H1 (cell line): Measurements from ENCODE around the gene TRAPPC5. TPM values are rescaled to one million over a fixed set of nuclear protein-coding genes. Genes with fewer than 3 reads are reported as not detected.

ENCODE experiments used
- CTCF ChIA-PET: fragments of 300-600 bp; sonication (Branson Sonifier 250); formaldehyde crosslinking; loops from one replicate; lab custom pipeline; 2021; ENCODE audit not compliant: partially characterized antibody; lab: Charles Lee
- POLR2A ChIA-PET: fragments of 300-600 bp; sonication (Branson Sonifier 250); formaldehyde crosslinking; loops from one replicate; lab custom pipeline; 2021; ENCODE audit warnings: inconsistent platforms; ENCODE audit not compliant: partially characterized antibody; lab: Charles Lee
- DNase-seq, 2 experiments: peaks; one replicate each; pipeline versions ENCODE4 v3.0.0 to v3.0.0-alpha.2; 2010 to 2022; ENCODE audit warnings: low spot score in 2 of 2, low read depth in 1 of 2, mixed read lengths in 1 of 2
- FAIRE-seq: peaks from 2 replicates; lab custom pipeline; 2011; peaks lifted over from hg19 to GRCh38; lab: Jason Lieb, UNC
- H2AFZ ChIP-seq: 2 replicates; pipeline ENCODE4 v1.8.1; 2012; ENCODE audit warnings: low read length, inconsistent platforms
- H2AK5ac ChIP-seq: 2 replicates; pipeline ENCODE4 v1.6.1; 2013; ENCODE audit warnings: low read depth, low read length
- H2BK120ac ChIP-seq: replicated peaks from 2 replicates; pipeline ENCODE3; 2013; ENCODE audit warnings: low read depth, low read length, inconsistent platforms
- H2BK12ac ChIP-seq: 2 replicates; pipeline ENCODE4 v1.6.1; 2013; ENCODE audit warnings: low read depth, low read length
- H2BK15ac ChIP-seq: 2 replicates; pipeline ENCODE4 v1.6.1; 2013; ENCODE audit warnings: low read length
- H2BK20ac ChIP-seq: 2 replicates; pipeline ENCODE4 v1.6.1; 2013; ENCODE audit warnings: low read length
- H2BK5ac ChIP-seq: 2 replicates; pipeline ENCODE4 v1.6.1; 2013; ENCODE audit warnings: low read depth, low read length
- H3K14ac ChIP-seq: 2 replicates; pipeline ENCODE4 v1.6.1; 2013; ENCODE audit warnings: inconsistent platforms; ENCODE audit not compliant: insufficient read length
- H3K18ac ChIP-seq: 2 replicates; pipeline ENCODE4 v1.6.1; 2013; ENCODE audit warnings: low read length; ENCODE audit errors: extremely low read depth
- H3K23ac ChIP-seq: 2 replicates; pipeline ENCODE4 v1.6.1; 2013; ENCODE audit warnings: inconsistent platforms; ENCODE audit not compliant: insufficient read length
- H3K23me2 ChIP-seq: 2 replicates; pipeline ENCODE4 v1.6.1; 2013; ENCODE audit warnings: low read depth, low read length
- H3K27ac ChIP-seq: 2 replicates; pipeline ENCODE4 v1.6.1; 2011; ENCODE audit warnings: low read depth, low read length, inconsistent platforms
- H3K27me3 ChIP-seq, 4 experiments: replicated peaks in 1 of 4; 1 replicate in 1 of 4; 2 replicates in 3 of 4; pipeline versions ENCODE4 v1.6.1 to v1.8.1; 2011 to 2013; ENCODE audit warnings: low read length in 3 of 4, mild to moderate bottlenecking in 3 of 4, inconsistent platforms in 2 of 4, mixed read lengths in 2 of 4, moderate library complexity in 1 of 4; ENCODE audit not compliant: control insufficient read depth in 3 of 4, insufficient read depth in 3 of 4; ENCODE audit errors: extremely low read depth in 1 of 4
- H3K36me3 ChIP-seq, 4 experiments: 2 replicates each; pipeline versions ENCODE4 v1.6.1 to v1.8.1; 2011 to 2013; ENCODE audit warnings: mild to moderate bottlenecking in 4 of 4, low read length in 3 of 4, moderate library complexity in 2 of 4, control low read depth in 1 of 4, inconsistent platforms in 1 of 4; ENCODE audit not compliant: insufficient read depth in 4 of 4, control insufficient read depth in 2 of 4
- H3K4ac ChIP-seq: replicated peaks from 2 replicates; pipeline ENCODE3; 2013; ENCODE audit warnings: low read length, low read depth, mixed read lengths, inconsistent platforms; ENCODE audit not compliant: insufficient read length
- H3K4me1 ChIP-seq, 4 experiments: replicated peaks in 1 of 4; 1 replicate in 1 of 4; 2 replicates in 3 of 4; pipeline versions ENCODE4 v1.6.1 to v1.8.1; 2011 to 2013; ENCODE audit warnings: low read length in 3 of 4, inconsistent platforms in 2 of 4, mixed read lengths in 1 of 4; ENCODE audit not compliant: insufficient read depth in 4 of 4, control insufficient read depth in 3 of 4
- H3K4me2 ChIP-seq, 2 experiments: 2 replicates each; pipeline versions ENCODE4 v1.6.1 to v1.8.1; 2011 to 2013; ENCODE audit warnings: low read depth in 2 of 2, low read length in 2 of 2, control low read depth in 1 of 2, inconsistent platforms in 1 of 2, mild to moderate bottlenecking in 1 of 2; ENCODE audit not compliant: insufficient read depth in 1 of 2
- H3K4me3 ChIP-seq, 4 experiments: fragments of 200-600, 300-600 bp in 1 of 4; sonication (generic), shearing (Covaris generic), sonication (Bioruptor Twin) in 1 of 4; 2 replicates each; pipeline versions ENCODE4 v1.5.1 to v1.8.1; 2011 to 2016; ENCODE audit warnings: low read length in 4 of 4, low read depth in 3 of 4, control low read depth in 2 of 4, inconsistent platforms in 2 of 4, mild to moderate bottlenecking in 2 of 4, mixed read lengths in 1 of 4, moderate library complexity in 1 of 4; ENCODE audit not compliant: insufficient read depth in 2 of 4; ENCODE audit errors: extremely low read depth in 1 of 4
- H3K56ac ChIP-seq: replicated peaks from 2 replicates; pipeline ENCODE3; 2013; ENCODE audit warnings: low read depth, mild to moderate bottlenecking, mixed read lengths, low read length, inconsistent platforms; ENCODE audit not compliant: insufficient read length
- H3K79me1 ChIP-seq: 2 replicates; pipeline ENCODE4 v1.6.1; 2013; ENCODE audit warnings: low read depth, low read length, control low read depth
- H3K79me2 ChIP-seq, 2 experiments: 2 replicates each; pipeline versions ENCODE4 v1.6.1 to v1.8.1; 2012 to 2013; ENCODE audit warnings: low read length in 2 of 2, mild to moderate bottlenecking in 2 of 2, inconsistent platforms in 1 of 2; ENCODE audit not compliant: insufficient read depth in 2 of 2, control insufficient read depth in 1 of 2
- H3K9ac ChIP-seq, 4 experiments: replicated peaks in 1 of 4; 1 replicate in 1 of 4; 2 replicates in 3 of 4; pipeline versions ENCODE4 v1.6.1 to v1.8.1; 2011 to 2013; ENCODE audit warnings: low read depth in 3 of 4, low read length in 3 of 4, control low read depth in 2 of 4, mild to moderate bottlenecking in 2 of 4, moderate library complexity in 2 of 4, inconsistent platforms in 1 of 4; ENCODE audit errors: extremely low read depth in 1 of 4
- H3K9me3 ChIP-seq, 2 experiments: 2 replicates each; pipeline versions ENCODE4 v1.6.1 to v1.8.1; 2012 to 2013; ENCODE audit warnings: mild to moderate bottlenecking in 2 of 2, moderate library complexity in 2 of 2, control low read depth in 1 of 2, inconsistent platforms in 1 of 2, low read depth in 1 of 2, low read length in 1 of 2, mixed read lengths in 1 of 2; ENCODE audit not compliant: insufficient read depth in 2 of 2
- H4K20me1 ChIP-seq, 2 experiments: replicated peaks in 1 of 2; 2 replicates each; pipeline versions ENCODE3 to v1.8.1; 2011 to 2013; ENCODE audit warnings: inconsistent platforms in 2 of 2, low read length in 2 of 2, mild to moderate bottlenecking in 1 of 2; ENCODE audit not compliant: insufficient read depth in 2 of 2, control insufficient read depth in 1 of 2
- H4K5ac ChIP-seq: 2 replicates; pipeline ENCODE4 v1.6.1; 2013; ENCODE audit warnings: low read length, low read depth, mixed read lengths, inconsistent platforms; ENCODE audit not compliant: insufficient read length
- H4K8ac ChIP-seq: 2 replicates; pipeline ENCODE4 v1.8.0; 2013; ENCODE audit warnings: mild to moderate bottlenecking, moderate library complexity, low read length, inconsistent platforms; ENCODE audit not compliant: insufficient read depth; ENCODE audit errors: extremely low read depth
- H4K91ac ChIP-seq: replicated peaks from 2 replicates; pipeline ENCODE3; 2013; ENCODE audit warnings: low read length, mixed read lengths, inconsistent platforms; ENCODE audit not compliant: insufficient read length
- CREB1 ChIP-seq: IDR thresholded peaks from 2 replicates; pipeline ENCODE4 v1.6.1; 2012; ENCODE audit warnings: inconsistent platforms
- FOSL1 ChIP-seq: IDR thresholded peaks from 2 replicates; pipeline ENCODE4 v1.6.1; 2011; ENCODE audit warnings: mild to moderate bottlenecking, low read depth, low read length, moderate library complexity; ENCODE audit not compliant: insufficient read depth
- HDAC2 ChIP-seq, 2 experiments: fragments of 300-600 bp in 1 of 2; sonication (generic) in 1 of 2; IDR thresholded peaks; 2 replicates each; pipeline ENCODE4 v1.6.1; 2011 to 2012; ENCODE audit warnings: low read depth in 2 of 2, low read length in 2 of 2, mild to moderate bottlenecking in 2 of 2, moderate library complexity in 2 of 2, borderline replicate concordance in 1 of 2, inconsistent platforms in 1 of 2
- MAFK ChIP-seq: IDR thresholded peaks from 2 replicates; pipeline ENCODE4 v1.6.1; 2012; ENCODE audit warnings: low read depth, mild to moderate bottlenecking, improper control_type of control experiment, low read length
- RNF2 ChIP-seq: fragments of 200-900, 300-1000 bp; sonication (generic); IDR thresholded peaks from 2 replicates; pipeline ENCODE4 v1.7.1; 2016; ENCODE audit warnings: borderline replicate concordance, low read depth, mild to moderate bottlenecking, antibody characterized with exemption, low read length; ENCODE audit not compliant: poor library complexity, severe bottlenecking; ENCODE audit errors: missing control alignments
- TAF7 ChIP-seq: optimal IDR thresholded peaks from 2 replicates; pipeline ENCODE3; 2011; ENCODE audit warnings: low read depth, mild to moderate bottlenecking, inconsistent platforms, low read length, moderate library complexity, borderline replicate concordance
- WGBS, 2 experiments: shearing (Covaris generic) in 1 of 2; methylation state at CpG; one replicate each; pipeline versions ENCODE4 v1.1.6 to v1.1.7; 2013 to 2015; ENCODE audit warnings: low lambda C conversion rate in 2 of 2, mixed read lengths in 2 of 2, inconsistent platforms in 1 of 2, low coverage in 1 of 2, missing lambda C conversion rate in 1 of 2; ENCODE audit not compliant: insufficient replicate concordance in 2 of 2, insufficient coverage in 1 of 2, insufficient read length in 1 of 2; ENCODE audit errors: extremely low coverage in 1 of 2, missing lambda C conversion rate in 1 of 2; 5-methylcytosine and 5-hydroxymethylcytosine counted together
- polyA plus RNA-seq, 7 experiments: library from polyadenylated mRNA; depleted of rRNA in 3 of 7; stranded (reverse) in 5 of 7; unstranded in 2 of 7; fragments of >200 nt in 5 of 7; fragments of 200-250 nt in 2 of 7; gene quantifications; 1 replicate in 5 of 7; 2 replicates in 1 of 7; 4 replicates in 1 of 7; pipeline versions ENCODE4 v1.2.1 to v1.2.3, GENCODE V29; 2011 to 2013; ENCODE audit warnings: missing spikeins in 2 of 7, mixed read lengths in 2 of 7
- total RNA-seq: library from RNA; stranded (reverse); fragmentation: NEBNext Ultra II Directional; extraction: Animal tissue kit (Norgen Biotek cat#: 25700); gene quantifications from 2 replicates; pipeline ENCODE4 v1.2.1, GENCODE V29; 2021

TRAPPC5 gene
- total and polyA plus RNA-seq, 2 of the 8 experiments (the other 6 are each of a cell fraction or from before 2014, with no cell fraction given), result 109 to 120 TPM

- POLR2A ChIA-PET, result no interaction called here
- WGBS, 2 experiments, result 78% methylated on average over 3 of the region's 4 CpGs; no CpG with 5 or more reads in 1 of the 2 experiments
- no peaks in the 10 kb centered on the region for H3K79me2 ChIP-seq
- no peaks in the 10 kb centered on the region; a peak in 1 of 4 replicates for H3K9me3 ChIP-seq
- CTCF ChIA-PET, result interaction anchor here (0.7 kb wide), 1 partner anchor 237 kb away, joined by 5 read pairs; no protein-coding TSS in a partner anchor
- no peak for TF ChIP-seq TAF7
- TF ChIP-seq HDAC2 (IDR thresholded peaks at IDR 0.05; ENCODE audit: borderline replicate concordance in 1 of 2, low read depth in 2 of 2, low read length in 2 of 2), result no peak
- TF ChIP-seq CREB1, result no peak
- no peak for TF ChIP-seq MAFK
- no peak for TF ChIP-seq FOSL1
- no peak for TF ChIP-seq RNF2
- H3K4me1 ChIP-seq, result peaks cover 0 to 16% (median 8%) of the 10 kb centered on the region in 4 experiments; a peak in 5 of 7 replicates
- no peak overlapping the region for H3K56ac ChIP-seq
- H2BK5ac ChIP-seq, result no peak overlapping the region
- H3K23me2 ChIP-seq, result peaks cover 14% of the 10 kb centered on the region
- no peak overlapping the region for H3K14ac ChIP-seq
- H4K5ac ChIP-seq, result no peak overlapping the region
- no peak overlapping the region for H2BK120ac ChIP-seq
- no peak overlapping the region for H2AK5ac ChIP-seq
- no peak overlapping the region for H3K4me2 ChIP-seq
- H3K23ac ChIP-seq, result no peak overlapping the region
- no peaks in the 10 kb centered on the region for H3K36me3 ChIP-seq
- no peak overlapping the region for H2AFZ ChIP-seq
- no peak overlapping the region for H2BK20ac ChIP-seq
- no peak overlapping the region for H3K27ac ChIP-seq
- no peak overlapping the region for H2BK12ac ChIP-seq
- no peak overlapping the region for H3K4me3 ChIP-seq
- no peak overlapping the region for H3K18ac ChIP-seq
- H2BK15ac ChIP-seq, result no peak overlapping the region
- no peaks in the 10 kb centered on the region for H3K79me1 ChIP-seq
- peaks cover 0 to 5% of the 10 kb centered on the region in 2 experiments for H4K20me1 ChIP-seq
- H3K9ac ChIP-seq, result no peak overlapping the region
- no peaks in the 10 kb centered on the region; a peak in 2 of 7 replicates for H3K27me3 ChIP-seq
- no peak for DNase-seq
- no peak overlapping the region for H4K8ac ChIP-seq
- H3K4ac ChIP-seq, result no peak overlapping the region
- H4K91ac ChIP-seq, result no peak overlapping the region
- no peak for FAIRE-seq
Observed at GRCh38 chr19:7694499-7694898, 13.9 kb downstream of the TRAPPC5 start.
